Fibroblast of lung (primary cell): Measurements from ENCODE around the gene XRCC4. TPM values are rescaled to one million over a fixed set of nuclear protein-coding genes. Genes with fewer than 3 reads are reported as not detected.

Experiments used
- DNase-seq, 2 donors: peaks; one replicate each; pipeline versions ENCODE4 v3.0.0 to v3.0.0-alpha.2; 2010; ENCODE audit warnings: low read depth in 2 of 2
- H2AFZ ChIP-seq: 2 replicates; pipeline ENCODE4 v1.5.1; 2012; ENCODE audit warnings: low read length, control low read depth, inconsistent platforms
- H3K27ac ChIP-seq: 2 replicates; pipeline ENCODE4 v1.5.1; 2011; ENCODE audit warnings: low read length, control low read depth; ENCODE audit not compliant: insufficient read depth
- H3K27me3 ChIP-seq: 2 replicates; pipeline ENCODE4 v1.5.1; 2011; ENCODE audit warnings: mild to moderate bottlenecking, low read length; ENCODE audit not compliant: control insufficient read depth, insufficient read depth
- H3K36me3 ChIP-seq: 2 replicates; pipeline ENCODE4 v1.5.1; 2011; ENCODE audit warnings: low read length; ENCODE audit not compliant: control insufficient read depth, insufficient read depth
- H3K4me1 ChIP-seq: 2 replicates; pipeline ENCODE4 v1.5.1; 2011; ENCODE audit warnings: low read length; ENCODE audit not compliant: control insufficient read depth, insufficient read depth; ENCODE audit errors: extremely low read depth
- H3K4me2 ChIP-seq: 2 replicates; pipeline ENCODE4 v1.5.1; 2011; ENCODE audit warnings: low read length, control low read depth; ENCODE audit not compliant: insufficient read depth; ENCODE audit errors: extremely low read depth
- H3K4me3 ChIP-seq, 4 experiments: fragments of 200-600 bp in 1 of 4; sonication (generic) in 1 of 4; replicated peaks in 1 of 4; 2 replicates each; pipeline ENCODE4 v1.5.1; 2011 to 2016; ENCODE audit warnings: low read length in 4 of 4, low read depth in 3 of 4, mild to moderate bottlenecking in 3 of 4, control low read depth in 2 of 4, inconsistent platforms in 1 of 4, mixed read lengths in 1 of 4; ENCODE audit not compliant: insufficient read depth in 1 of 4; ENCODE audit errors: control extremely low read depth in 1 of 4
- H3K79me2 ChIP-seq: 2 replicates; pipeline ENCODE4 v1.5.1; 2012; ENCODE audit warnings: mild to moderate bottlenecking, low read length, inconsistent platforms; ENCODE audit not compliant: control insufficient read depth, insufficient read depth
- H3K9ac ChIP-seq: 2 replicates; pipeline ENCODE4 v1.5.1; 2011; ENCODE audit warnings: mild to moderate bottlenecking, low read length, control low read depth; ENCODE audit not compliant: insufficient read depth
- H3K9me3 ChIP-seq: 2 replicates; pipeline ENCODE4 v1.5.1; 2012; ENCODE audit warnings: low read depth, low read length; ENCODE audit not compliant: control insufficient read depth, insufficient read depth
- H4K20me1 ChIP-seq: 2 replicates; pipeline ENCODE4 v1.5.1; 2011; ENCODE audit warnings: low read length; ENCODE audit not compliant: control insufficient read depth, insufficient read depth; ENCODE audit errors: extremely low read depth
- CTCF ChIP-seq, 2 donors: IDR thresholded peaks in 1 of 2; conservative IDR thresholded peaks in 1 of 2; 1 replicate in 1 of 2; 2 replicates in 1 of 2; pipeline ENCODE4 v1.5.1; 2011 to 2012; ENCODE audit warnings: low read length in 2 of 2, control low read depth in 1 of 2, inconsistent platforms in 1 of 2, low read depth in 1 of 2, mild to moderate bottlenecking in 1 of 2
- EZH2 ChIP-seq: IDR thresholded peaks from 2 replicates; pipeline ENCODE4 v1.5.1; 2012; ENCODE audit warnings: low read length, control low read depth, mild to moderate bottlenecking; ENCODE audit errors: missing control alignments
- polyA plus RNA-seq, 2 donors: library from polyadenylated mRNA; depleted of rRNA in 1 of 2; stranded (reverse) in 1 of 2; unstranded in 1 of 2; fragments of >200 nt; gene quantifications; 2 replicates each; pipeline ENCODE4 v1.2.1, GENCODE V29; 2011 to 2012; ENCODE audit warnings: missing spikeins in 1 of 2
- total RNA-seq: library from RNA; depleted of rRNA; stranded (reverse); fragments of >200 nt; gene quantifications from 2 replicates; pipeline ENCODE4 v1.2.1, GENCODE V29; 2014

Gene XRCC4
- total and polyA plus RNA-seq, 2 donors (not counting 1 experiment from before 2014, with no cell fraction given) = 7.5 to 7.6 TPM

- DNase-seq = no peak
- Histone ChIP-seq H3K4me2 (no peak overlapping the region), H3K79me2 (no peaks in the 10 kb centered on the region), H3K4me1 (no peaks in the 10 kb centered on the region), H3K27ac (no peak overlapping the region), H4K20me1 (no peaks in the 10 kb centered on the region), H3K36me3 (no peaks in the 10 kb centered on the region), H2AFZ (no peak overlapping the region), H3K27me3 (no peaks in the 10 kb centered on the region), H3K9ac (no peak overlapping the region), H3K4me3 (no peak overlapping the region), H3K9me3 (no peaks in the 10 kb centered on the region)
- TF ChIP-seq EZH2 (no peak), CTCF (conservative IDR thresholded peaks at IDR 0.05 in 1 of 2, IDR thresholded peaks at IDR 0.05 in 1 of 2; ENCODE audit: low read depth in 1 of 2, low read length in 2 of 2) (no peak)
Observed at GRCh38 chr5:83357621-83358231, 280.4 kb downstream of the XRCC4 start.

GRCh38 chr5:83360573-83360972 is 283.2 kb downstream of the XRCC4 start:
- no peaks in the 10 kb centered on the region for H3K27me3 ChIP-seq
- H3K4me1 ChIP-seq = no peaks in the 10 kb centered on the region
- H3K27ac ChIP-seq = no peak overlapping the region
- no peak for TF ChIP-seq CTCF (conservative IDR thresholded peaks at IDR 0.05 in 1 of 2, IDR thresholded peaks at IDR 0.05 in 1 of 2; ENCODE audit: low read depth in 1 of 2, low read length in 2 of 2)
- no peak for TF ChIP-seq EZH2
- no peak overlapping the region for H3K4me2 ChIP-seq
- DNase-seq = no peak
- H4K20me1 ChIP-seq = no peaks in the 10 kb centered on the region
- H3K79me2 ChIP-seq = no peaks in the 10 kb centered on the region
- no peaks in the 10 kb centered on the region for H3K36me3 ChIP-seq
- H3K4me3 ChIP-seq = no peak overlapping the region
- no peak overlapping the region for H2AFZ ChIP-seq
- H3K9me3 ChIP-seq = no peaks in the 10 kb centered on the region
- H3K9ac ChIP-seq = no peak overlapping the region

DNA sequence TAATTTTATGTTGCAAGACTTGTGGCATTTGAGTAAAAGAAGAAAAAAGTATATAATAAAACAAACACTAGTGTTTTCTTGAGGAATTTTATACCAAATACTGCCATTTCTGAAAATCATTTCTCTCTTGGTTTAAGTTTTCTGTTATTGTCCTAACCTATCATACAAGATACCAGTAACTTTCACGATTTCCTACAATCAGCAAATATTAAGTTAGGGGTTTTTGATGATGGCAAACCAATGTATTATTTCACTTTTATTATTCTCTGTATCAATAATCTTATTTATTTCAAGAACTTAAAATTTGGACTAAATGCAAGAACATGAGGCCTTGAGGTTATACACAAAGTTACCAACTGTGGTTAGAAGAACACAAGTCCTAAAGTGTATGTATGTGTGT is 285.2 kb downstream of the XRCC4 start:
- Histone ChIP-seq H3K9ac (no peak overlapping the region), H4K20me1 (no peaks in the 10 kb centered on the region), H3K9me3 (no peaks in the 10 kb centered on the region), H2AFZ (no peak overlapping the region), H3K27me3 (no peaks in the 10 kb centered on the region), H3K36me3 (no peaks in the 10 kb centered on the region), H3K4me1 (no peaks in the 10 kb centered on the region), H3K4me3 (no peak overlapping the region), H3K27ac (no peak overlapping the region), H3K4me2 (no peak overlapping the region), H3K79me2 (no peaks in the 10 kb centered on the region)
- DNase-seq = no peak
- no peak for TF ChIP-seq CTCF (conservative IDR thresholded peaks at IDR 0.05 in 1 of 2, IDR thresholded peaks at IDR 0.05 in 1 of 2; ENCODE audit: low read depth in 1 of 2, low read length in 2 of 2)
- TF ChIP-seq EZH2 = no peak
